ENCODE results near the gene CIT. TPM values are rescaled to one million over a fixed set of nuclear protein-coding genes. Genes with fewer than 3 reads are reported as not detected.
"Not testable (repeated sequence)": the region's sequence is repeated elsewhere in the genome, so short reads cannot be mapped to it uniquely, and the experiment has no call there.

Gene CIT
- total RNA-seq, 1 experiment from 2014 or later = 34.4 TPM

GRCh38 chr12:119676573-119676972, 200.5 kb downstream of the CIT start:
- DNase-seq (ENCODE audit: low spot score) = no peak

GRCh38 chr12:119676022-119676421, 201.1 kb downstream of the CIT start:
- no peak for DNase-seq (ENCODE audit: low spot score)

GRCh38 chr12:119674560-119674959, 202.6 kb downstream of the CIT start:
- DNase-seq (ENCODE audit: low spot score) = no peak

GRCh38 chr12:119673634-119674033, 203.5 kb downstream of the CIT start:
- no peak for DNase-seq (ENCODE audit: low spot score)

- no peak for DNase-seq (ENCODE audit: low spot score)
Observed at GRCh38 chr12:119672194-119672593, 204.9 kb downstream of the CIT start.

GRCh38 chr12:119671070-119671469, 206.1 kb downstream of the CIT start:
- DNase-seq (ENCODE audit: low spot score) = no peak

GRCh38 chr12:119669744-119670472, 207.2 kb downstream of the CIT start:
- no peak for DNase-seq (ENCODE audit: low spot score)

GRCh38 chr12:119668324-119668841, 208.7 kb downstream of the CIT start:
- DNase-seq (ENCODE audit: low spot score) = no peak

- DNase-seq (ENCODE audit: low spot score) = peak; percentile 93
Observed at GRCh38 chr12:119667577-119668323, 209.4 kb downstream of the CIT start, which contains the start of gene PRKAB1. Gene PRKAB1 (plus strand): TSS chr12:119668133. CDS start chr12:119668245, 112 bp downstream.

GRCh38 chr12:119666900-119667576, 210.1 kb downstream of the CIT start:
- no peak for DNase-seq (ENCODE audit: low spot score)

- DNase-seq (ENCODE audit: low spot score) = no peak
Observed at GRCh38 chr12:119666226-119666795, 210.8 kb downstream of the CIT start.

GRCh38 chr12:119665164-119665929, 211.8 kb downstream of the CIT start:
- no peak for DNase-seq (ENCODE audit: low spot score)

- no peak for DNase-seq (ENCODE audit: low spot score)
Observed at GRCh38 chr12:119664642-119665041, 212.5 kb downstream of the CIT start.

- DNase-seq (ENCODE audit: low spot score) = no peak
Observed at GRCh38 chr12:119661882-119662281, 215.2 kb downstream of the CIT start.

- no peak for DNase-seq (ENCODE audit: low spot score)
Observed at GRCh38 chr12:119660076-119660475, 217.0 kb downstream of the CIT start.

GRCh38 chr12:119659289-119659897, 217.7 kb downstream of the CIT start:
- DNase-seq (ENCODE audit: low spot score) = no peak

GRCh38 chr12:119658166-119658565, 219.0 kb downstream of the CIT start:
- DNase-seq (ENCODE audit: low spot score) = not testable (repeated sequence)

GRCh38 chr12:119657001-119657400, 220.1 kb downstream of the CIT start:
- not testable (repeated sequence) for DNase-seq (ENCODE audit: low spot score)

GRCh38 chr12:119652665-119653064, 224.5 kb downstream of the CIT start:
- no peak for DNase-seq (ENCODE audit: low spot score)

- DNase-seq (ENCODE audit: low spot score) = no peak
Observed at GRCh38 chr12:119649202-119649808, 227.8 kb downstream of the CIT start.
